Neuronal stem cell (in vitro differentiated cells): ENCODE results near the gene CWF19L1.

ENCODE experiments used
- DNase-seq: peaks from one replicate; pipeline ENCODE4 v3.0.0-alpha.2; 2013; ENCODE audit warnings: low spot score
- H2AFZ ChIP-seq: one replicate; pipeline ENCODE4 v1.6.1; 2013; ENCODE audit warnings: mild to moderate bottlenecking, low read length, inconsistent platforms
- H2AK5ac ChIP-seq: 2 replicates; pipeline ENCODE4 v1.6.1; 2013; ENCODE audit warnings: low read depth, mild to moderate bottlenecking, inconsistent platforms, low read length, moderate library complexity, mixed read lengths
- H2BK120ac ChIP-seq: 2 replicates; pipeline ENCODE4 v1.6.1; 2013; ENCODE audit warnings: low read depth, mild to moderate bottlenecking, inconsistent platforms, low read length, moderate library complexity, mixed read lengths
- H2BK12ac ChIP-seq: one replicate; pipeline ENCODE4 v1.6.1; 2013; ENCODE audit warnings: low read length, inconsistent platforms
- H2BK15ac ChIP-seq: 2 replicates; pipeline ENCODE4 v1.6.1; 2013; ENCODE audit warnings: mild to moderate bottlenecking, low read length, inconsistent platforms, mixed read lengths
- H2BK5ac ChIP-seq: one replicate; pipeline ENCODE4 v1.6.1; 2013; ENCODE audit warnings: inconsistent platforms, mild to moderate bottlenecking, low read length, moderate library complexity
- H3K14ac ChIP-seq: one replicate; pipeline ENCODE4 v1.6.1; 2013; ENCODE audit warnings: low read length, inconsistent platforms
- H3K18ac ChIP-seq: 2 replicates; pipeline ENCODE4 v1.6.1; 2013; ENCODE audit warnings: low read length, inconsistent platforms
- H3K23ac ChIP-seq: 2 replicates; pipeline ENCODE4 v1.6.1; 2013; ENCODE audit warnings: low read depth, mild to moderate bottlenecking, mixed read lengths, low read length, inconsistent platforms; ENCODE audit not compliant: poor library complexity
- H3K27ac ChIP-seq: replicated peaks from 3 replicates; pipeline ENCODE4 v1.5.1; 2013; ENCODE audit warnings: low read length, inconsistent platforms
- H3K27me3 ChIP-seq, 3 experiments: 2 replicates each; pipeline ENCODE4 v1.6.1; 2013; ENCODE audit warnings: low read length in 3 of 3, mild to moderate bottlenecking in 2 of 3, inconsistent platforms in 1 of 3, low read depth in 1 of 3, mixed read lengths in 1 of 3, moderate library complexity in 1 of 3; ENCODE audit not compliant: control insufficient read depth in 3 of 3, insufficient read depth in 3 of 3
- H3K36me3 ChIP-seq, 2 donors: replicated peaks in 1 of 2; 2 replicates each; pipeline ENCODE4 v1.6.1; 2013; ENCODE audit warnings: low read length in 2 of 2; ENCODE audit not compliant: control insufficient read depth in 2 of 2, insufficient read depth in 2 of 2
- H3K4ac ChIP-seq: 2 replicates; pipeline ENCODE4 v1.6.1; 2013; ENCODE audit warnings: inconsistent platforms, mild to moderate bottlenecking, low read length, moderate library complexity
- H3K4me1 ChIP-seq, 2 donors: 1 replicate in 1 of 2; 2 replicates in 1 of 2; pipeline ENCODE4 v1.6.1; 2013; ENCODE audit warnings: low read length in 2 of 2, low read depth in 1 of 2; ENCODE audit not compliant: control insufficient read depth in 2 of 2, insufficient read depth in 1 of 2
- H3K4me2 ChIP-seq: one replicate; pipeline ENCODE4 v1.6.1; 2013; ENCODE audit warnings: mild to moderate bottlenecking, low read length, inconsistent platforms; ENCODE audit not compliant: insufficient read depth, poor library complexity, severe bottlenecking
- H3K4me3 ChIP-seq, 2 donors: 2 replicates each; pipeline ENCODE4 v1.5.1; 2013; ENCODE audit warnings: low read length in 2 of 2, mild to moderate bottlenecking in 2 of 2, inconsistent platforms in 1 of 2, moderate library complexity in 1 of 2
- H3K79me1 ChIP-seq: one replicate; pipeline ENCODE4 v1.6.1; 2013; ENCODE audit warnings: low read depth, mild to moderate bottlenecking, inconsistent platforms, low read length, moderate library complexity
- H3K9ac ChIP-seq: one replicate; pipeline ENCODE4 v1.6.1; 2013; ENCODE audit warnings: mild to moderate bottlenecking, low read depth, low read length, inconsistent platforms; ENCODE audit not compliant: poor library complexity
- H3K9me3 ChIP-seq, 2 donors: replicated peaks in 1 of 2; 2 replicates each; pipeline versions ENCODE3 to v1.6.1; 2013; ENCODE audit warnings: low read length in 2 of 2, mild to moderate bottlenecking in 2 of 2, inconsistent platforms in 1 of 2, low read depth in 1 of 2, mixed read lengths in 1 of 2, moderate library complexity in 1 of 2; ENCODE audit not compliant: control insufficient read depth in 2 of 2, insufficient read depth in 1 of 2
- H4K8ac ChIP-seq: one replicate; pipeline ENCODE4 v1.6.1; 2013; ENCODE audit warnings: low read depth, mild to moderate bottlenecking, inconsistent platforms, low read length, moderate library complexity
- H4K91ac ChIP-seq: one replicate; pipeline ENCODE4 v1.6.1; 2013; ENCODE audit warnings: low read length, low read depth, mild to moderate bottlenecking, inconsistent platforms; ENCODE audit not compliant: poor library complexity
- WGBS, 2 donors: extraction: QIAGEN DNeasy Blood & Tissue Kit; methylation state at CpG; one replicate each; pipeline ENCODE4 v1.1.7; 2013; ENCODE audit warnings: missing lambda C conversion rate in 2 of 2, mixed read lengths in 1 of 2; ENCODE audit not compliant: insufficient read length in 2 of 2, insufficient replicate concordance in 1 of 2; ENCODE audit errors: extremely low coverage in 2 of 2; 5-methylcytosine and 5-hydroxymethylcytosine counted together

The CWF19L1 gene

DNA sequence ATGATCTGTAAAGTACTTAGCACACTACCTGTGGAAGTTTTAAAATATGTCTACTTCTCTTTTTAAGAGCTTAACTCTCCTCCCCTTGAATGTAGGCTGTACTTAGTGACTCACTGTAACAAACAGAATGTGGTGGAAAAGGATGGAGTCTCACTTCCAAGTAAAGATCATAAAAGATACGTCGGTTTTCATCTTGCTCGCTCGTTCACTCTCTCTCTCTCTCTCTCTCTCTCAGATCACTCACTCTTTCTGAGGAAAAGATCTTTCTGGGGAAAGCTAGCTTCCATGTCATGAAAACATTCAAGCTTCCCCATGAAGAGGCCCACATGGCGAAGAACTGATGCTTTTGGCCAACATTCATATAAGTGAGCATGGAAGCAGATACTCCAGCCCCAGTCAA, 43.6 kb downstream of the CWF19L1 start:
- Histone ChIP-seq H3K14ac (no peak overlapping the region), H2BK15ac (no peak overlapping the region), H3K18ac (no peak overlapping the region), H3K79me1 (peaks cover 3% of the 10 kb centered on the region), H4K8ac (no peak overlapping the region), H2AK5ac (no peak overlapping the region), H3K9ac (no peak overlapping the region), H3K23ac (no peak overlapping the region), H2BK120ac (no peak overlapping the region), H3K36me3 (peaks cover 9 to 70% of the 10 kb centered on the region in 2 donors), H3K4me3 (no peak overlapping the region), H2BK12ac (no peak overlapping the region), H3K9me3 (peaks cover 0 to under 1% of the 10 kb centered on the region in 2 donors), H3K4ac (no peak overlapping the region), H3K4me2 (no peak overlapping the region), H3K4me1 (peaks cover under 1 to 3% of the 10 kb centered on the region in 2 donors), H3K27ac (no peak overlapping the region), H2BK5ac (no peak overlapping the region), H4K91ac (no peak overlapping the region), H2AFZ (no peak overlapping the region), H3K27me3 (peaks cover 0 to under 1% (median 0%) of the 10 kb centered on the region in 3 experiments)
- no CpG with 5 or more reads among the region's 5 CpGs for whole genome bisulfite sequencing, 2 donors
- no peak for DNase-seq

DNA sequence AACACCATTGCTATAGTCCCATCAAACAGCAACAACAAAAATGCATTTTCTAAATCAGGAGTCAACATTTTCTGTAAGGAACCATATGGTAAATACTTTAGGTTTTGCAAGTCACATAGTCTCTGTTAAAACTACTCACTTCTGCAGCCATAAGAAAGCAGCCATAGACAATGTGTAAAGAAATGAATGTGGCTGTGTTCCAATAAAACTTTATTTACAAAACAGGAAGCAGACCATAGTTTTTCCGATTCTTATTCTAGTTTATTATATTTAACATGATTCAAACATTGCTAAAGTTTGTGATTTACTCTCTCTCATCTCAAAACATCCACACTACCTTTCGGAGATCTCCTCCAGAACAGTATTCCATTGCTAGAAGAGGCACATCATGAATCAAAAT, 44.9 kb downstream of the CWF19L1 start:
- Histone ChIP-seq H3K36me3 (peaks cover 11 to 84% of the 10 kb centered on the region in 2 donors), H2BK120ac (no peak overlapping the region), H4K91ac (no peak overlapping the region), H3K4me1 (no peaks in the 10 kb centered on the region), H3K4me3 (no peak overlapping the region), H2AK5ac (no peak overlapping the region), H3K27me3 (no peaks in the 10 kb centered on the region), H4K8ac (no peak overlapping the region), H3K9me3 (no peaks in the 10 kb centered on the region), H3K14ac (no peak overlapping the region), H2BK12ac (no peak overlapping the region), H3K9ac (no peak overlapping the region), H3K4me2 (no peak overlapping the region), H3K27ac (no peak overlapping the region), H2AFZ (no peak overlapping the region), H3K4ac (no peak overlapping the region), H3K23ac (no peak overlapping the region), H3K79me1 (no peaks in the 10 kb centered on the region), H2BK5ac (no peak overlapping the region), H2BK15ac (no peak overlapping the region), H3K18ac (no peak overlapping the region)
- no CpG with 5 or more reads among the region's 2 CpGs for WGBS, 2 donors
- no peak for DNase-seq

DNA sequence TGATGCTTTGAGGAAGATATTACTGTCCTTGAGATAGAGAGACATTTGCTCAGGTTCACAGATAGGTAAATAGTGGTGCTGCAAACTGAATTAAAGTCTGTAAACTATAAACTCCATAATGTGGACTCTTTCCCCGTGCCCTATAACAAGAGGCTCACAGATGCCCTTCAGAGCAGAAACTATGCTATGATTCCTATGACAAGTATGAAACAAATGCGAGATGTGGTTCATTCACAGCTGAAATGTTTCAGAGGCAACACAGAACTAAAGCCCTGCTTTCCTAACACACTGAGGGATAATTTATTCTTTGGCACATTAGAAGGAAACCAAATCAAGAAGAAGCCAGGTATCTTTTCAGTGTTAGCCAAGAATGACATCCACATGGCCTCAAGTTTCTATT, 51.4 kb downstream of the CWF19L1 start:
- Histone ChIP-seq H2BK15ac (no peak overlapping the region), H3K27ac (no peak overlapping the region), H3K4me2 (no peak overlapping the region), H3K27me3 (no peaks in the 10 kb centered on the region), H2BK5ac (no peak overlapping the region), H3K4me1 (no peaks in the 10 kb centered on the region), H3K9me3 (no peaks in the 10 kb centered on the region), H4K91ac (no peak overlapping the region), H2BK12ac (no peak overlapping the region), H4K8ac (no peak overlapping the region), H3K4me3 (no peak overlapping the region), H3K18ac (no peak overlapping the region), H2AK5ac (no peak overlapping the region), H3K36me3 (peaks cover 6 to 100% of the 10 kb centered on the region in 2 donors), H3K23ac (no peak overlapping the region), H2BK120ac (no peak overlapping the region), H3K9ac (no peak overlapping the region), H3K14ac (no peak overlapping the region), H3K79me1 (no peaks in the 10 kb centered on the region), H3K4ac (no peak overlapping the region), H2AFZ (no peak overlapping the region)
- DNase-seq = no peak
- WGBS, 2 donors = no CpG with 5 or more reads among the region's 2 CpGs

DNA sequence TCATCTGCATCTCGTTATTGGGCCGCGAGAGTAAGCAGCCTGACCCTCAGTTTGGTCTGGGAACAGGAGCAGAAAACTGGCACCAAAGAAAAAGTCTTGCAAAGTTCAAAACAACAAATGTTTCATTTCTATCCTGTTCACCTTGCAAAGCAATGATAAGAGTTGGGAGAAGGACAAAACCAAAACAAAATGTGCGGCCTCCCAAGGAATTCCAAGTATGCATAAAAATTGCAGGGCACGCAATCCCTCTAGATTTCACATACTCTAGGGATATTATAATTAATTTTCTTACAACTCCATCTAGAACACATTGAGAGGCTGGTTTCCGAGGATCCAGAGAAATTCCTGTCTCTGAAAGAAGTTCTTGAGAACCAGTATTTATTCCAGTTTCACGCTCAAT, 58.1 kb downstream of the CWF19L1 start:
- no peak for DNase-seq
- no peak overlapping the region for H4K91ac ChIP-seq
- H3K79me1 ChIP-seq = no peaks in the 10 kb centered on the region
- no peaks in the 10 kb centered on the region for H3K4me1 ChIP-seq
- no CpG with 5 or more reads among the region's 7 CpGs for WGBS, 2 donors
- H3K4me2 ChIP-seq = no peak overlapping the region
- peaks cover 11 to 95% of the 10 kb centered on the region in 2 donors for H3K36me3 ChIP-seq
- no peak overlapping the region for H3K18ac ChIP-seq
- H4K8ac ChIP-seq = no peak overlapping the region
- no peak overlapping the region for H2BK12ac ChIP-seq
- no peak overlapping the region for H3K9ac ChIP-seq
- no peak overlapping the region for H3K14ac ChIP-seq
- no peak overlapping the region for H3K27ac ChIP-seq
- no peak overlapping the region for H3K23ac ChIP-seq
- H3K4ac ChIP-seq = no peak overlapping the region
- H2BK5ac ChIP-seq = no peak overlapping the region
- no peak overlapping the region for H2AFZ ChIP-seq
- H3K9me3 ChIP-seq = no peaks in the 10 kb centered on the region
- no peak overlapping the region for H2BK15ac ChIP-seq
- H3K27me3 ChIP-seq = no peaks in the 10 kb centered on the region
- no peak overlapping the region for H3K4me3 ChIP-seq
- no peak overlapping the region for H2AK5ac ChIP-seq
- no peak overlapping the region for H2BK120ac ChIP-seq
